Activated naive CD4-positive, alpha-beta T cell (primary cell): ENCODE measurements around the gene SART3.

ENCODE experiments used
- DNase-seq, 4 experiments: peaks; one replicate each; lab custom pipeline; 2025; lab: John Stamatoyannopoulos, UW

The SART3 gene

DNA sequence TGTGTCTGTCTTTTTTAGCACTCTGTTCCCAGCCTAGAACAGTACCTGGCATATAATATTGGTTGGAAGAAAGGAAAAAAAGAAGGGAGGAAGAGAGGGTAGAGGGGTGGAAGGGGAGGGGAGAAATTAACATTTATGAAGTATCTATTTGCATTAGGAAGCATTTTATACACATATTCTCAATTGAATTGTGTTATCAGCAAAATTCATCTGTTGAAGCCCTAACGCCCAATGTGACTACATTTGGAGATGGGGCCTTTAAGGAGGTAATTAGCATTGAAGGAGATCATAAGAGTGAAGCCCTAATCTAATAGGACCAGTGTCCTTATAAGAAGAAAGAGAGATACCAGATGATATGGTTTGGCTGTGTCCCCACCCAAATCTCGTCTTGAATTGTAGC lies 76.1 kb downstream of the SART3 start:
- no peak for DNase-seq

DNA sequence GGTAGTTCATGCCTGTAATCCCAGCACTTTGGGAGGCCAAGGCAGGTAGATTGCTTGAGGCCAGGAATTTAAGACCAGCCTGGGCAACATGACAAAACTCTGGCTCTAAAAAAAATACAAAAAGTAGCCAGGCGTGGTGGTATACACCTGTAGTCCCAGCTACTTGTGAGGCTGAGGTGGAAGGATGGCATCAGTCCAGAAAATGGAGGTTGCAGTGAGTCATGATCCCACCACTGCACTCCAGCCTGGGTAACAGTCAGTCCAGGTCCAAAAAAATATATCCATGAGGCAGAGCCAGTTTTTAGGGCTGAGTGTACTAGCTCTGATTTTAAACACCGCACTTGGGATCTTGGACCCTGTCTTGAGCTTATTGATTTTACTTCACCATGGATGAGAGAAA lies 76.5 kb downstream of the SART3 start:
- no peak for DNase-seq

DNA sequence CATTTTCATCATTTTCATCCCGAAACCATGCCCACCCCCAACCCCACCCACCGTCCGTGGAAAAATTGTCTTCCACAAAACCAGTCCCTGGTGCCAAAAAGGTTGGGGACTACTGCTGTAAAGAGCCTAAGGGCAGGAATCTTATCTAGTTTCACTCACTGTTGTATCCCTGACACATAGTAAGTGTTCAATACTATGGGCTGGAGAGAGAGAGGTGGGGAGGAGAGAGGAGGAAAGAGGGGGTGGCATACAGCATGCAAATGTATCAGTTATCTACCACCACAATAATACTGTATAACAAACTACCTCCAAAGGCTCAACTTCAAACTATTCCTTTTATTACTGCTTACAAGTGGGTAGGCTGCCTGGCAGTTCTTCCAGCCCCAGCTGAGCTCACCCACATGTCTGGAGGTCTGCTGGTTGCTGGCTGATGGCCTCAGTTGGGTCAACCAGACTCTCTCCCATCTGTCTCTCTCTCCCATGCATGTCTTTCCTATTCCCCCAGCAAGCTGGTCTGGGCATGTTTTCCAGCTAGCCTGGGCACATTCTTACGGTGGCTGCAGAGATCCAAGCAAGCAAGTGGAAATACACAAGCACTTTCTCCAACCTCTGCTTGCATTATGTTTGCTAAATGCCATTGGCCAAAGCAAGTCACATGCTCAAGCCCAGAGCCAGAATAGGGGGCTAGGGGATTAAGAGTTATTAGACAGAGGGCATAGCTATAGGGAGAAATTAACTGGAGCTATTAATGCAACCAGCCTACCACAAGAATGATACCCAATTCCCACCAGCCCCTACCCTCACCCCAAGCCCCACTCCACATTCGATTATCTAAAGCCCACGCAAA lies 77.5 kb downstream of the SART3 start:
- no peak for DNase-seq

DNA sequence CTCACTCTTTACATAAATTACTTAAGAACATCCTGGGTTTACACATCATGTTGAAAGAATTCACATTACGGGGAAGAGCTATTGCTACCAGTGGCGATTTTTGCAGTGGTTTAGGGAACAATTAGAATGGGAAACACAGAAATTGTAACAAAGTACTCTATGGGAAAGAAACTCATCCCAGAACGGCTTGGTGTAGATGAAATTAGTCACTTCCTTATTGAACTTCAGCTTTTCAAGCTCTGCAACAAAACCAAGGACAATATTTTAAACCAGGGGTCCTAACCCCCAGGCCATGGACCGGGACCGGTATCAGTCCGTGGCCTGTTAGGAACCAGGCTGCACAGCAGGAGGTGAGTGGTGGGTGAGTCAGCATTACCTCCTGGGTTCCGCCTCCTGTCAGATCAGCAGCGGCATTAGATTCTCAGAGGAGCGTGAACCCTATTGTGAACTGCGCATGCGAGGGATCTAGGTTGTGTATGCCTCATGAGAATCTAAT lies 78.2 kb downstream of the SART3 start:
- no peak for DNase-seq

DNA sequence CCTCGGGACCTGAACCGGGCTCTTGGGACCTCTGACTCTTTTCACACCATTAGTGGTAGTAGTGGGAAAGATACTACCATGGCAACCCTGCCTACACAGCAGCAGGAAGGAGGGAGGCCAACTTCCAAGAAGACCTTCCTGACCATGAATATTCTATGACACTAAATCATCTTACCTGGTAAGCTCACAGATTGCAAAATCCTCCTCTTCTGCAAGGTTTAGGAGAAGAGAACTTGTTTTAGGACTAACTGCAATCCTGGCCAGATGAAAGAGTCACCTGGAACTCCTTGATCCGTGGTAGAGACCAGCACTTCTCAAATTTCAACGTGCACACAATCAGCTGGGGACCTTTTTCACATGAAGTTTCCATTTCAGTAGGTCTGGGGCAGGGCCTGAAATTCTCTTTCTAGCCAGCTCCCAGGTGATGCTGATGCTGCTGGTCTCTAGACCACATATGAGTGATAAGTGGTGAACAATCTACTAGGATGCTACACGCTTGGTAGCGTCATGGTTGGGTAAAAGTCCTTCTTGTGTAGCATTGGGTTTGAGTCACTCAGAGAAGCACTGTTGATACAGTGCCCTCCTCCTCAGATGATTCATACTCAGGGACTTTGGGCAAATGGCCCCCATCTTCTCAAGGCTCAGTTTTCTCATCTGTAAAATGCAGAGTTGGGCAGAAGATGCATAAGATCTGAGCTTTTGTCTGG lies 81.5 kb downstream of the SART3 start:
- DNase-seq, result no peak

DNA sequence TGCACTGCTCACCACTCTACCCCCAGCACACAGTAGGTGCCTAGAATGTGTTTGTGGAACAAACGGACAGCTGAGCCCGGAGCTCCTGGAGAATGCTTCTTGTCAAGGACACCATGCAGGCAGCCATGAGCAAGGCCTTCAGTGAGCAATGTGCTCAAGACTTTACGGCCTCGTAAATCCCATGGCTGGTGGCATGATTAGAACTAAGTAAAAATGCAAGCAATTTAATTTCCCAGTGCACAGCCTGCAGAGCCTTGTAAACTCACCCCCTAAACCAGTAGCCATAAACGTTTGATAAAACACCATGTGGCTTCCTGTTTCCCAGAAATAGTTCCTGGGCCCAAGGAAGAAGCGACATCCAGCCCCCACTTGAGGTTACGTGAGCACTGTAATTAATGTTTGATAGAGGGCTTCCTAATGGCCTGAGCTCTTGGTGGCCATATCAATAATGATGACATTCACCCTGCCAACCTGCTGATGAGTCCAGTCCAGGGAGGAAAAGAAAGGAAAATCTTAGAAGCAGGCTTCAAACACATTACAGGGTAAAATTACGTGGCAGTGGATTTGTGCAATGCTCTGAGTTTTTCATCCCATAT lies 82.3 kb downstream of the SART3 start:
- DNase-seq, result no peak

DNA sequence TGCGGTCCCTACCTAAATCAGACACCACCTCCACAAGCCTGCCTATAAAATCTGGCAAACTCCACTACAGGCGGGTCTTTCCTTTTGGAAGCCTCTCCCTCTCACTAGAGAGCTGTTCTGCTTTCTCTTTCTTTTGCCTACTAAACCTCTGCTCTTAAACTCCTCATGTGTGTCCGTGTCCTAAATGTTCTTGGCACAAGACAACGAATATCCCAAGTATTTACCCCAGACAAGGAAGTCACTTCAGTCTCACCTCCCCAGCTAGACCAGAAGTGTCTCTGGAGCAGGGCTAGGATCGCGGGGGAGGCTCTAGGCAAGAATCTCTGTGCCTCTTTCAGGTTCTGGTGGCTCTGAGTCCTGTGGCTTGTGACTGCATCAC lies 83.1 kb downstream of the SART3 start:
- no peak for DNase-seq

DNA sequence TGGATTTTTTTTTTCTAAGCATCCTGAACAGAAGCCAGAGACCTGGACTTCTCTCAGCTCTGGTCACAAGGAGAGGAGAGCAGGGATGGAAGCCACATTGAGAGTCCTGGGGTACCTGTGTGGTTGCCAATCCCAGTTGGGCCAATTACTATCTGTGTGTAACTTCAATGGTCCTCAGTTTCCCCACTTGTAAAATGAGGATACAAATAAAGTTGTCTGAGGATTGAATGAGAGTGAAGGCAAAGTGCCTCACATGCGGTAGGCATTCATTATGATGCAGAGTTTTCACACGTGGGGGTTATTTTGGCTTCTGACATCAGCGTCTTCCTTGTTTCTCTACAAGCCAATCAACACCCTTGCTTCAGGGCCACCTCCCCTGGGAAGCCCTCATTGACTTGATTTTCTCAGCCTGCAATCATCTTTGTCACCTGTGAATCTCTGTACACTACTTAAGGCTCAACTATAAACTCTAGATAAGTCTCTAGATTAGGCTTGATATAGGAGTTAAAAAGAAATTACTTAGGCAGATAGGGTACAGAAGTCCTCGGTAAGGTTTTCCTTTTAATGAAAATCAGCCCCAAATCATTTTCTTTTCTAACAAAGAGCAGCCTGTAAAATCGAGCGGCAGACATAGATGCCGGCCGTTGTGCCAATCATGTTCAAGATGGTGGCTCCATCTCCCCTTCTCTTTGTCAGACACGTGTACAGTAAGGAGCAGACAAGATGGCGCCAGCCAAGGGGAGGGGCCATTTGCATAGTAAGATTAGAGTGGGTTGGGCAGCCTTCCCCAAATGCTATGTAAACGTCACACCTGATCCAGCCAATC lies 83.7 kb downstream of the SART3 start:
- no peak for DNase-seq

DNA sequence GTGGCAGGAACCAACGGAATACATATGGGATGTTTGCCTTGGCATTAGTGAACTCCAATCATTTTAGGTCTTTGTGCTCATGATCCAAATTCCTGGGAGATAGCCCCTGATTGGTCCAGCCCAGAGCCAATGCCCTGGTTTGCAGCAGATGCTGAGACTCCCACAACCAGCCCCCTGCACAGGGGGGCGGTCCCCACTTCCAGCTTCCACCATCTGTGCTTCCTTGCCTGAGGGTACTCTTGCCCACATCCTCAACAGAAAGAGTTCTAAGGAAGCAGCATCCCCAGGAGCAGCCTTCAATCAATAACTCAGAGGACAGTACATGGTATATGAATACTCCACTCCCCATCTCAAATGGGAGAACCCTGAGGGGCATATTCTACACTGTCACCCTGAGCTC lies 85.6 kb downstream of the SART3 start:
- DNase-seq, result no peak

DNA sequence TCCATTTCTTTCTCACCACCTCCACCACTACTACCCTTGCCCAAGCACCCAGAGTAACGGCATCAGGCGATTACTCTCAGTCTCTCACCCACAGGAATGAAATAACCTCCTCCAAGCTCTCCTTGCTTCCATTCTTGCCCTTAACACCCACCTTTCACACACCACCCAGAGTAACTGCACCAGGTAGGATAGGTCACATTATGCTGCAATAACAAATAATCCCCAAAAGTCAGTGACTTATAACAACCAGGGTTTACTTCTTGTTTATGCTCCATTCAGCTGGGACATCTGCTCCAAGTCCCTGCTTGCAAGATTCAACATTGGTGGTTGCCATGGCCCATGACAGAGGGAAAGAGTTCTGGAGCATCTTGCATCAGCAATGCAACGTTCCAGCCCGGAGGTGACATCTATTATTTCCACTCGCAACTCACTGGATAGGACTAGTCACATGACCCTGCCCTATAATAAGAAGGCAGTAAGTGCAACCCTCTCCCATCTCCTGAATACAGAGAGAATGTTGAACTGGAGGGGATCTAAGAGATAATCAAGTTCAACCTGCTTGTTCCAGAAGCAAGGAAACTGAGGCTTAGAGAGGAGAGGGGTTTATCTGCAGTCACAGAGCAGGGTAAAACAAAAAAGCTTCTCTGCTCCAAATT lies 87.4 kb downstream of the SART3 start:
- DNase-seq, result no peak
